Uterus (tissue), 4 donors: Measurements from ENCODE around the gene FAM53B. TPM values are rescaled to one million over a fixed set of nuclear protein-coding genes. Genes with fewer than 3 reads are reported as not detected.

Experiments used
- DNase-seq, 2 donors: peaks; one replicate each; pipeline ENCODE4 v3.0.0-alpha.2; 2019 to 2020
- H3K27ac ChIP-seq, 2 donors: fragments of 200-600 bp; sonication (generic); 1 replicate in 1 of 2; 2 replicates in 1 of 2; pipeline ENCODE4 v1.5.1; 2016 to 2018
- H3K27me3 ChIP-seq, 2 donors: fragments of 200-600 bp; sonication (generic); one replicate each; pipeline ENCODE4 v1.5.1; 2018 to 2019; ENCODE audit warnings: control low read depth in 1 of 2
- H3K36me3 ChIP-seq, 2 donors: fragments of 200-600 bp; sonication (generic); one replicate each; pipeline ENCODE4 v1.5.1; 2019; ENCODE audit warnings: control low read depth in 1 of 2
- H3K4me1 ChIP-seq, 2 donors: fragments of 200-600 bp; sonication (generic); one replicate each; pipeline ENCODE4 v1.5.1; 2018 to 2019; ENCODE audit warnings: control low read depth in 1 of 2
- H3K4me3 ChIP-seq, 2 donors: fragments of 200-600 bp; sonication (generic); 1 replicate in 1 of 2; 2 replicates in 1 of 2; pipeline ENCODE4 v1.5.1; 2018 to 2019; ENCODE audit warnings: mild to moderate bottlenecking in 1 of 2
- H3K9me3 ChIP-seq, 2 donors: fragments of 200-600 bp; sonication (generic); one replicate each; pipeline ENCODE4 v1.5.1; 2019; ENCODE audit warnings: control low read depth in 1 of 2
- CTCF ChIP-seq, 4 experiments: fragments of 200-600 bp in 2 of 4; fragments of 450-650 bp in 2 of 4; sonication (generic) in 2 of 4; IDR thresholded peaks; one replicate each; pipeline ENCODE4 v1.5.1; 2016 to 2019; ENCODE audit warnings: antibody characterized with exemption in 4 of 4, mild to moderate bottlenecking in 2 of 4, moderate library complexity in 1 of 4
- POLR2A ChIP-seq, 2 donors: fragments of 450-650 bp; IDR thresholded peaks; one replicate each; pipeline ENCODE4 v1.6.1; 2016; ENCODE audit warnings: antibody characterized with exemption in 2 of 2, mild to moderate bottlenecking in 1 of 2, moderate library complexity in 1 of 2
- intact Hi-C: fragments of 100-400 bp; cut with DNase I; formaldehyde crosslinking; loops from one replicate; pipeline ENCODE4 v1.15.1; 2023; ENCODE audit warnings: low total_unique reads
- total RNA-seq, 4 donors: library from RNA; depleted of rRNA in 3 of 4; stranded (reverse); fragments of >200 nt in 3 of 4; gene quantifications; one replicate each; pipeline versions ENCODE4 v1.1.0 to v1.2.4, GENCODE V29; 2014 to 2023
- donor health status: DM: yes; HTN: yes; CAD: no.

The FAM53B gene
- total RNA-seq, 4 donors from 2014 or later: 10.9 to 94.3 (median 67.8) TPM

GRCh38 chr10:124689911-124690498 is 54.2 kb downstream of the FAM53B start:
- intact Hi-C loops: no loop called here
- TF ChIP-seq POLR2A (IDR thresholded peaks at IDR 0.05) (no peak), CTCF (IDR thresholded peaks at IDR 0.05) (no peak)
- Histone ChIP-seq H3K4me1 (no peaks in the 10 kb centered on the region), H3K9me3 (no peaks in the 10 kb centered on the region), H3K27ac (no peak overlapping the region), H3K36me3 (no peaks in the 10 kb centered on the region), H3K4me3 (no peak overlapping the region), H3K27me3 (no peaks in the 10 kb centered on the region)
- DNase-seq: no peak

- no peak for DNase-seq
- Histone ChIP-seq H3K36me3 (no peaks in the 10 kb centered on the region), H3K9me3 (no peaks in the 10 kb centered on the region), H3K27me3 (no peaks in the 10 kb centered on the region), H3K27ac (peak overlapping the region in 1 of 2 donors; percentile 24), H3K4me1 (no peaks in the 10 kb centered on the region), H3K4me3 (no peak overlapping the region)
- TF ChIP-seq CTCF (IDR thresholded peaks at IDR 0.05) (no peak), POLR2A (IDR thresholded peaks at IDR 0.05) (no peak)
- intact Hi-C loops: no loop called here
Observed at GRCh38 chr10:124688889-124689670, 55.1 kb downstream of the FAM53B start.

GRCh38 chr10:124688386-124688785 is 55.8 kb downstream of the FAM53B start:
- Histone ChIP-seq H3K4me3 (no peak overlapping the region), H3K27ac (peak overlapping the region; percentile 6 to 24), H3K4me1 (no peaks in the 10 kb centered on the region), H3K9me3 (no peaks in the 10 kb centered on the region), H3K36me3 (no peaks in the 10 kb centered on the region), H3K27me3 (no peaks in the 10 kb centered on the region)
- TF ChIP-seq POLR2A (IDR thresholded peaks at IDR 0.05): no peak
- no peak for TF ChIP-seq CTCF (IDR thresholded peaks at IDR 0.05)
- no peak for DNase-seq
- intact Hi-C loops: no loop called here

- no peak for DNase-seq
- Histone ChIP-seq H3K4me1 (no peaks in the 10 kb centered on the region), H3K4me3 (no peak overlapping the region), H3K36me3 (no peaks in the 10 kb centered on the region), H3K27me3 (no peaks in the 10 kb centered on the region), H3K9me3 (no peaks in the 10 kb centered on the region), H3K27ac (peak overlapping the region; percentile 49 to 70)
- TF ChIP-seq POLR2A (IDR thresholded peaks at IDR 0.05): no peak
- no peak for TF ChIP-seq CTCF (IDR thresholded peaks at IDR 0.05)
- intact Hi-C loops: no loop called here
Observed at GRCh38 chr10:124686707-124687376, 57.3 kb downstream of the FAM53B start.

GRCh38 chr10:124685261-124685660 is 58.9 kb downstream of the FAM53B start:
- TF ChIP-seq POLR2A (IDR thresholded peaks at IDR 0.05) (no peak), CTCF (IDR thresholded peaks at IDR 0.05) (no peak)
- no peak for DNase-seq

More at GRCh38 chr10:124685261-124685660, 58.9 kb downstream of the FAM53B start:
- H3K9me3 ChIP-seq: no peaks in the 10 kb centered on the region
- no peaks in the 10 kb centered on the region for H3K4me1 ChIP-seq
- H3K27me3 ChIP-seq: no peaks in the 10 kb centered on the region
- no peak overlapping the region for H3K4me3 ChIP-seq
- H3K27ac ChIP-seq: peak overlapping the region; percentile 58 to 70
- intact Hi-C loops: no loop called here
- no peaks in the 10 kb centered on the region for H3K36me3 ChIP-seq
